DOHH2 (cell line): ENCODE data around the gene MKS1.

Experiments used
- H3F3A ChIP-seq: fragments of 200-600 bp; sonication (generic), shearing (Covaris generic); 2 replicates; pipeline ENCODE4 v1.6.0; 2016; ENCODE audit warnings: antibody characterized with exemption, mild to moderate bottlenecking; ENCODE audit not compliant: control insufficient read depth, insufficient read depth
- H3K27ac ChIP-seq: fragments of 200-600 bp; sonication (generic); 2 replicates; pipeline ENCODE4 v1.5.1; 2014; ENCODE audit warnings: low read depth, mild to moderate bottlenecking, low read length, moderate library complexity
- H3K27me3 ChIP-seq: fragments of 200-600 bp; sonication (generic); 2 replicates; pipeline ENCODE4 v1.6.1; 2014; ENCODE audit warnings: mild to moderate bottlenecking, low read length, mixed read lengths; ENCODE audit not compliant: control insufficient read depth
- H3K36me3 ChIP-seq: fragments of 200-600 bp; sonication (generic); 2 replicates; pipeline ENCODE4 v1.6.1; 2014; ENCODE audit warnings: mild to moderate bottlenecking, low read length, moderate library complexity, mixed read lengths; ENCODE audit not compliant: control insufficient read depth
- H3K4me1 ChIP-seq: fragments of 200-600 bp; sonication (generic); 2 replicates; pipeline ENCODE4 v1.6.1; 2014; ENCODE audit warnings: mild to moderate bottlenecking, low read length, mixed read lengths; ENCODE audit not compliant: control insufficient read depth
- H3K4me2 ChIP-seq: fragments of 200-600 bp; sonication (generic); 2 replicates; pipeline ENCODE4 v1.6.0; 2014; ENCODE audit warnings: mild to moderate bottlenecking, low read length, moderate library complexity
- H3K4me3 ChIP-seq: fragments of 200-600 bp; sonication (generic); 2 replicates; pipeline ENCODE4 v1.5.1; 2014; ENCODE audit warnings: mild to moderate bottlenecking, low read length, mixed read lengths
- H3K79me2 ChIP-seq: fragments of 200-600 bp; sonication (generic); 2 replicates; pipeline ENCODE4 v1.6.1; 2014; ENCODE audit warnings: mild to moderate bottlenecking, low read length, mixed read lengths; ENCODE audit not compliant: control insufficient read depth
- H3K9me2 ChIP-seq: fragments of 200-600 bp; sonication (generic); replicated peaks from 2 replicates; pipeline ENCODE4 v1.6.1; 2014; ENCODE audit warnings: mild to moderate bottlenecking, low read length, mixed read lengths; ENCODE audit not compliant: control insufficient read depth
- H3K9me3 ChIP-seq: fragments of 200-600 bp; sonication (generic); 2 replicates; pipeline ENCODE4 v1.6.1; 2014; ENCODE audit warnings: antibody characterized with exemption, low read length, mixed read lengths; ENCODE audit not compliant: control insufficient read depth, insufficient read depth
- H4K20me1 ChIP-seq: fragments of 200-600 bp; sonication (generic); 2 replicates; pipeline ENCODE4 v1.6.0; 2014; ENCODE audit warnings: low read depth, mild to moderate bottlenecking, antibody characterized with exemption, low read length, moderate library complexity; ENCODE audit not compliant: control insufficient read depth, insufficient read depth
- EZH2phosphoT487 ChIP-seq: fragments of 200-600 bp; sonication (generic); IDR thresholded peaks from 2 replicates; pipeline ENCODE4 v1.6.1; 2017; ENCODE audit warnings: borderline replicate concordance, mild to moderate bottlenecking, antibody characterized with exemption, low read length, moderate library complexity, mixed read lengths
- TF ChIP-seq, protein P1 (sequence below): fragments of 200-600 bp; sonication (generic); IDR thresholded peaks from one replicate; pipeline ENCODE4 v1.5.1; 2014; ENCODE audit warnings: antibody characterized with exemption, mild to moderate bottlenecking, low read depth, low read length; ENCODE audit not compliant: poor library complexity, severe bottlenecking

MKS1 gene

DNA sequence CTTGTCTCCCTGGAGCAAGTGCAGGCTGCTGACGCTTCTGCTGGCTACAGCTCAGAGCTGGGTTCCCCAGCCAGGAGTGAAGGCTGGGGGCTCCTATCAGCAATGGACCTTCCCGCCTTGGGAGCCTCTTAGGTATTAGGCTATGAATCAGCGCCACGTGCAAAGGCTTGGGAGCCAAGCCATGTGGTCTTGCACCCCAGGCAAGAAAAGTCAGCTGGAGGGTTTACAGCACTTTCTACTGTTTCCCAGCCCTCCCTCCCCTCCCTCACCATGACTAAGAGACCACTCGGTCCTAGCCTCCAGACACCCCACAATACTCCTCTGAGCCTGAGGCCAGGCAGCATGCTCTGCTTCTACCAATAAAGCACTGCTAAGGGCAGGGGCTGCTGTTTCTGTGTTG lies 14.3 kb downstream of the MKS1 start:
- no peaks in the 10 kb centered on the region for H3K79me2 ChIP-seq
- no peaks in the 10 kb centered on the region for H3K9me2 ChIP-seq
- H3K4me2 ChIP-seq, result no peak overlapping the region
- H3F3A ChIP-seq, result no peaks in the 10 kb centered on the region
- TF ChIP-seq EZH2phosphoT487, result no peak
- H3K9me3 ChIP-seq, result no peaks in the 10 kb centered on the region
- no peak overlapping the region for H3K4me3 ChIP-seq
- H3K4me1 ChIP-seq, result no peaks in the 10 kb centered on the region
- no peak overlapping the region for H3K27ac ChIP-seq
- H3K27me3 ChIP-seq, result no peaks in the 10 kb centered on the region
- no peaks in the 10 kb centered on the region; the same call in 1 of the 2 replicates for H3K36me3 ChIP-seq
- H4K20me1 ChIP-seq, result no peaks in the 10 kb centered on the region

- Histone ChIP-seq H3K27ac (no peak overlapping the region), H4K20me1 (no peaks in the 10 kb centered on the region), H3K4me3 (no peak overlapping the region), H3K79me2 (no peaks in the 10 kb centered on the region), H3K27me3 (0 out of 2 replicates have a peak, but pooled peaks cover 5% of the 10 kb centered on the region), H3F3A (no peaks in the 10 kb centered on the region), H3K4me2 (no peak overlapping the region), H3K9me2 (no peaks in the 10 kb centered on the region), H3K4me1 (no peaks in the 10 kb centered on the region), H3K36me3 (no peaks in the 10 kb centered on the region; the same call in 1 of the 2 replicates), H3K9me3 (no peaks in the 10 kb centered on the region)
- TF ChIP-seq EZH2phosphoT487, result no peak
- TF ChIP-seq, protein P1, sequence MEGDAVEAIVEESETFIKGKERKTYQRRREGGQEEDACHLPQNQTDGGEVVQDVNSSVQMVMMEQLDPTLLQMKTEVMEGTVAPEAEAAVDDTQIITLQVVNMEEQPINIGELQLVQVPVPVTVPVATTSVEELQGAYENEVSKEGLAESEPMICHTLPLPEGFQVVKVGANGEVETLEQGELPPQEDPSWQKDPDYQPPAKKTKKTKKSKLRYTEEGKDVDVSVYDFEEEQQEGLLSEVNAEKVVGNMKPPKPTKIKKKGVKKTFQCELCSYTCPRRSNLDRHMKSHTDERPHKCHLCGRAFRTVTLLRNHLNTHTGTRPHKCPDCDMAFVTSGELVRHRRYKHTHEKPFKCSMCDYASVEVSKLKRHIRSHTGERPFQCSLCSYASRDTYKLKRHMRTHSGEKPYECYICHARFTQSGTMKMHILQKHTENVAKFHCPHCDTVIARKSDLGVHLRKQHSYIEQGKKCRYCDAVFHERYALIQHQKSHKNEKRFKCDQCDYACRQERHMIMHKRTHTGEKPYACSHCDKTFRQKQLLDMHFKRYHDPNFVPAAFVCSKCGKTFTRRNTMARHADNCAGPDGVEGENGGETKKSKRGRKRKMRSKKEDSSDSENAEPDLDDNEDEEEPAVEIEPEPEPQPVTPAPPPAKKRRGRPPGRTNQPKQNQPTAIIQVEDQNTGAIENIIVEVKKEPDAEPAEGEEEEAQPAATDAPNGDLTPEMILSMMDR, result no peak
Measured at GRCh38 chr17:58202859-58203258, 16.2 kb downstream of the MKS1 start.

GRCh38 chr17:58200024-58200633 lies 18.9 kb downstream of the MKS1 start:
- 0 out of 2 replicates have a peak, but pooled peaks cover 5% of the 10 kb centered on the region for H3K27me3 ChIP-seq
- H3K4me3 ChIP-seq, result no peak overlapping the region
- no peaks in the 10 kb centered on the region for H3F3A ChIP-seq
- TF ChIP-seq, protein P1, result peak; percentile 83
- no peak for TF ChIP-seq EZH2phosphoT487
- no peak overlapping the region for H3K27ac ChIP-seq
- no peaks in the 10 kb centered on the region for H3K4me1 ChIP-seq
- H3K36me3 ChIP-seq, result no peaks in the 10 kb centered on the region
- no peaks in the 10 kb centered on the region for H3K79me2 ChIP-seq
- H3K4me2 ChIP-seq, result no peak overlapping the region
- H4K20me1 ChIP-seq, result no peaks in the 10 kb centered on the region
- H3K9me3 ChIP-seq, result no peaks in the 10 kb centered on the region
- no peaks in the 10 kb centered on the region for H3K9me2 ChIP-seq

- H3K4me1 ChIP-seq, result no peaks in the 10 kb centered on the region
- H3K9me3 ChIP-seq, result no peaks in the 10 kb centered on the region
- 0 out of 2 replicates have a peak, but pooled peaks cover 5% of the 10 kb centered on the region for H3K27me3 ChIP-seq
- TF ChIP-seq EZH2phosphoT487, result no peak
- TF ChIP-seq, protein P1, result no peak
- no peaks in the 10 kb centered on the region for H3K36me3 ChIP-seq
- H3K4me2 ChIP-seq, result no peak overlapping the region
- H3F3A ChIP-seq, result no peaks in the 10 kb centered on the region
- no peaks in the 10 kb centered on the region for H3K79me2 ChIP-seq
- no peaks in the 10 kb centered on the region; the same call in 1 of the 2 replicates for H4K20me1 ChIP-seq
- no peak overlapping the region for H3K4me3 ChIP-seq
- H3K27ac ChIP-seq, result no peak overlapping the region
- no peaks in the 10 kb centered on the region for H3K9me2 ChIP-seq
Measured at GRCh38 chr17:58196610-58197009, 22.4 kb downstream of the MKS1 start.
